ENCODE data around the gene DPP6. TPM values are rescaled to one million over a fixed set of nuclear protein-coding genes. Genes with fewer than 3 reads are reported as not detected.

DPP6 gene
- total RNA-seq, 4 donors from 2014 or later, result 0.94 to 1.9 TPM; not detected in 2

DNA sequence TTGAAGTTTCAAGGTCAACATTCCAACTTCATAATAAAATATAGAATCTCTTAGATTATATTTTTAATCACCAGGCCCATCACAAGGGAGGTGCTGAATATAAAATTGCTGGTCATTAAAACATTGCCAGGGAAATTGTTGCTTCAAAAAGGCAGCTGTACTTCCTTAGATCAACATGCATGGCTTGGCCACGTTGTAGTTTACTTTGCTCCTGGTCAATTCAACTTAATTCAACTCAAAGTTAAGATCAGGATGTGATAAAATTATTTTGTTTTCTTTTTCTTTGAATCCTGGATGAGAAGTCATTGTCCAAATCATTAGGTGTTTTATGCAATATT, 633.3 kb downstream of the DPP6 start:
- intact Hi-C loops (cut with DNase I; ENCODE audit: low total_unique reads), result no loop called here
- ATAC-seq, result no peak
- no peak for DNase-seq
- H3K27me3 ChIP-seq, result no peaks in the 10 kb centered on the region
- no peak overlapping the region for H3K4me3 ChIP-seq
- H3K9me3 ChIP-seq, result no peaks in the 10 kb centered on the region
- in situ Hi-C loops (cut with MboI; ENCODE audit: low sequenced_read_pairs in 4 of 4), result no loop called here
- TF ChIP-seq, protein P1, sequence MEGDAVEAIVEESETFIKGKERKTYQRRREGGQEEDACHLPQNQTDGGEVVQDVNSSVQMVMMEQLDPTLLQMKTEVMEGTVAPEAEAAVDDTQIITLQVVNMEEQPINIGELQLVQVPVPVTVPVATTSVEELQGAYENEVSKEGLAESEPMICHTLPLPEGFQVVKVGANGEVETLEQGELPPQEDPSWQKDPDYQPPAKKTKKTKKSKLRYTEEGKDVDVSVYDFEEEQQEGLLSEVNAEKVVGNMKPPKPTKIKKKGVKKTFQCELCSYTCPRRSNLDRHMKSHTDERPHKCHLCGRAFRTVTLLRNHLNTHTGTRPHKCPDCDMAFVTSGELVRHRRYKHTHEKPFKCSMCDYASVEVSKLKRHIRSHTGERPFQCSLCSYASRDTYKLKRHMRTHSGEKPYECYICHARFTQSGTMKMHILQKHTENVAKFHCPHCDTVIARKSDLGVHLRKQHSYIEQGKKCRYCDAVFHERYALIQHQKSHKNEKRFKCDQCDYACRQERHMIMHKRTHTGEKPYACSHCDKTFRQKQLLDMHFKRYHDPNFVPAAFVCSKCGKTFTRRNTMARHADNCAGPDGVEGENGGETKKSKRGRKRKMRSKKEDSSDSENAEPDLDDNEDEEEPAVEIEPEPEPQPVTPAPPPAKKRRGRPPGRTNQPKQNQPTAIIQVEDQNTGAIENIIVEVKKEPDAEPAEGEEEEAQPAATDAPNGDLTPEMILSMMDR (IDR thresholded peaks at IDR 0.05 in 4 of 5, conservative IDR thresholded peaks at IDR 0.05 in 1 of 5), result no peak
- TF ChIP-seq POLR2A (IDR thresholded peaks at IDR 0.05), result no peak
- H3K4me1 ChIP-seq, result no peaks in the 10 kb centered on the region
- no peak overlapping the region for H3K27ac ChIP-seq
- no peaks in the 10 kb centered on the region for H3K36me3 ChIP-seq

DNA sequence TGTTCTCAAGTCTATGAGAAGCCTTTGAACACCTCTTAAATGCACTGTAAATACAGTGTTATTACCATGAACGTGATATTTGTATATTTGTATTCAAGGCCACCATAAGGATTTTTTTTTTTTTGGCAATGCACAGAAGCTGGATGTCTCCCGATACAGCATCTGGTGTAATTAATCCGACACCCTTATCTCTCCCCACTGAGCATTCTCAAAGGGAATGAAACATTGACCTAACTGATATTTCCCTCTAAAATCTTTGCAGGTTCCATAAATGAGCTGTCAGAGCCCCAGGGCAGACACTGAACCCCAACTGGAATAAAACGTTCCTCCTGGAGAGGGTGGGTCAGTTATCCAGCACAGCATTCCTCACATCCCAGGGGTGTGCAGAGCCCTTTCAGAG, 634.1 kb downstream of the DPP6 start:
- in situ Hi-C loops (cut with MboI; ENCODE audit: low sequenced_read_pairs in 4 of 4) (no loop called here), intact Hi-C loops (cut with DNase I; ENCODE audit: low total_unique reads) (no loop called here)
- H3K27me3 ChIP-seq, result no peaks in the 10 kb centered on the region
- no peak overlapping the region for H3K4me3 ChIP-seq
- TF ChIP-seq, protein P1 (IDR thresholded peaks at IDR 0.05 in 4 of 5, conservative IDR thresholded peaks at IDR 0.05 in 1 of 5), result no peak
- TF ChIP-seq POLR2A (IDR thresholded peaks at IDR 0.05), result no peak
- H3K9me3 ChIP-seq, result no peaks in the 10 kb centered on the region
- H3K27ac ChIP-seq, result no peak overlapping the region
- DNase-seq (no peak), ATAC-seq (no peak)
- no peaks in the 10 kb centered on the region for H3K4me1 ChIP-seq
- no peaks in the 10 kb centered on the region for H3K36me3 ChIP-seq

DNA sequence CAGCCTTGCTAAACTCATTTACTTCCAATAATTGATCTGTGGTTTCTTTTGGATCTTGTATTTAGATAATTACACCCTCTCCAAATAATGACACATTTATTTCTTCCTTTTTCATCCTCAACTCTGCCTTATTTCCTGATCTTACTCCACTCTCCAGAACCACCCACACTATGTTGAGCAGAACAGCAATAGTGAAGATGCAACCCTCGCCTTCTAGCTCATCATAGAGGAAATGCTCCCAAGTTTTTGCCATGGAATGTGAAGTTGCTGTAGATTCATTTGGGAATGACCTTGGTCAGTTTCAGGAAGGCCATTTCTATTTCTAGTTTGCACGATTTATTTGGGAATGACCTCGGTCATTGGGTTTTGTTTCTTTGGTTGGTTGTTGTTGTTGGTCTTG, 636.8 kb downstream of the DPP6 start:
- Histone ChIP-seq H3K27ac (no peak overlapping the region), H3K4me1 (no peaks in the 10 kb centered on the region), H3K4me3 (no peak overlapping the region), H3K36me3 (no peaks in the 10 kb centered on the region), H3K9me3 (no peaks in the 10 kb centered on the region), H3K27me3 (no peaks in the 10 kb centered on the region)
- no peak for ATAC-seq
- no peak for TF ChIP-seq POLR2A (IDR thresholded peaks at IDR 0.05)
- TF ChIP-seq, protein P1 (IDR thresholded peaks at IDR 0.05 in 4 of 5, conservative IDR thresholded peaks at IDR 0.05 in 1 of 5), result no peak
- intact Hi-C loops (cut with DNase I; ENCODE audit: low total_unique reads), result no loop called here
- no peak for DNase-seq
- in situ Hi-C loops (cut with MboI; ENCODE audit: low sequenced_read_pairs in 4 of 4), result no loop called here

DNA sequence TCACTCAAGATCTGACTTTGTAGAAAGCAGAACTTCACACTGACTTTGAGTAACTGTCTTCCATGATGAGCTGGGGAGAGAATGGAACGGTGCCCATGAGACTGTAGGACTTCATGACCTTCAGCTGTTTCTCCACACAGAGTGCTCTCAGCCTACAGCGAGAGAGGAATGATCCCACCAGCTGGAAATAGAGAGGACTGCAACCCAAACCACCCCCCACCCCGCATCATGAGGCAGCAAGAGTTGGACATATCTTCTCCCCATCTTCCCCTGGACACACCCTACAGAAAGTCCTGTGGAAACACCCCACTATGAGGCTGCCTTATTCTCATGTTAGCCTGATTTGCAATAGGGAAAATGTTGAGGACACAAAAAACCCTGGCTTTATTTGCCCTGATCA, 638.2 kb downstream of the DPP6 start:
- H3K27me3 ChIP-seq, result no peaks in the 10 kb centered on the region
- H3K9me3 ChIP-seq, result no peaks in the 10 kb centered on the region
- intact Hi-C loops (cut with DNase I; ENCODE audit: low total_unique reads) (no loop called here), in situ Hi-C loops (cut with MboI; ENCODE audit: low sequenced_read_pairs in 4 of 4) (no loop called here)
- ATAC-seq (no peak), DNase-seq (no peak)
- no peaks in the 10 kb centered on the region for H3K36me3 ChIP-seq
- no peak for TF ChIP-seq POLR2A (IDR thresholded peaks at IDR 0.05)
- TF ChIP-seq, protein P1 (IDR thresholded peaks at IDR 0.05 in 4 of 5, conservative IDR thresholded peaks at IDR 0.05 in 1 of 5), result no peak
- H3K4me3 ChIP-seq, result no peak overlapping the region
- no peak overlapping the region for H3K27ac ChIP-seq
- H3K4me1 ChIP-seq, result no peaks in the 10 kb centered on the region

DNA sequence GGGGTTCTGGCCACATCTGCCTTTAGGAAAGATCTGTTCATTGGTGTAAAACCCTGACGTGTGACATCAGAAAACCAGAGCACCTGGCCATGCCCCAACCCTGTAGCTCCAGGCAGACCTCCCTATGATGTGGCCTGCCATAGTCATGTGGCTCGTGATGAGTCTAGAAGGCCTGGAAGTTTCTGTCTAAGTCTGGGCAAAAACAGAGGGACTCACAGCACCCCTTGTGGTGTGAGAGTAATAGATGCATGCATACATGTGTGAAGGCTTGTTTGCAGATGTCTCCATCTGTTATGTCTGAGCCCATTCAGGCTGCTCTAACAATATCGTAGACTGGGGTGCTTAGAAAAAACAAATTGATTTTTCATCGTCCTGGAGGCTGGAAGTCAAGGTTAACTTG, 641.5 kb downstream of the DPP6 start:
- in situ Hi-C loops (cut with MboI; ENCODE audit: low sequenced_read_pairs in 4 of 4), result no loop called here

More for the DNA sequence above, 641.5 kb downstream of the DPP6 start:
- no peaks in the 10 kb centered on the region for H3K9me3 ChIP-seq
- intact Hi-C loops (cut with DNase I; ENCODE audit: low total_unique reads), result no loop called here
- no peaks in the 10 kb centered on the region for H3K4me1 ChIP-seq
- H3K36me3 ChIP-seq, result no peaks in the 10 kb centered on the region
- H3K27me3 ChIP-seq, result no peaks in the 10 kb centered on the region
- DNase-seq, result no peak
- no peak overlapping the region for H3K27ac ChIP-seq
- TF ChIP-seq, protein P1 (IDR thresholded peaks at IDR 0.05 in 4 of 5, conservative IDR thresholded peaks at IDR 0.05 in 1 of 5), result no peak
- no peak for TF ChIP-seq POLR2A (IDR thresholded peaks at IDR 0.05)
- ATAC-seq, result no peak
- H3K4me3 ChIP-seq, result no peak overlapping the region
